GM12865 (cell line): ENCODE data around the gene USHBP1.

Experiments used
- DNase-seq: peaks from one replicate; pipeline ENCODE4 v3.0.0; 2010; ENCODE audit warnings: low read depth
- H3K4me3 ChIP-seq: 2 replicates; pipeline ENCODE4 v1.5.1; 2011; ENCODE audit warnings: mild to moderate bottlenecking, low read depth, low read length, control low read depth
- CTCF ChIP-seq: IDR thresholded peaks from 2 replicates; pipeline ENCODE4 v1.5.1; 2011; ENCODE audit warnings: low read length, control low read depth, low read depth, inconsistent platforms; ENCODE audit not compliant: insufficient read depth; ENCODE audit errors: missing control alignments

USHBP1 gene

GRCh38 chr19:17294051-17294891, 29.7 kb upstream of the USHBP1 start:
- H3K4me3 ChIP-seq: no peak overlapping the region
- DNase-seq: peak; percentile 69
- TF ChIP-seq CTCF: no peak

- no peak overlapping the region for H3K4me3 ChIP-seq
- no peak for DNase-seq
- TF ChIP-seq CTCF: no peak
Measured at GRCh38 chr19:17293605-17294004, 29.1 kb upstream of the USHBP1 start.

- peak; percentile 90 for DNase-seq
- TF ChIP-seq CTCF: peak; percentile 84
- peak overlapping the region; percentile 51 for H3K4me3 ChIP-seq
Measured at GRCh38 chr19:17292301-17293074, 27.9 kb upstream of the USHBP1 start.

- H3K4me3 ChIP-seq: no peak overlapping the region
- TF ChIP-seq CTCF: no peak
- DNase-seq: peak; percentile 91
Measured at GRCh38 chr19:17289489-17289888, 24.9 kb upstream of the USHBP1 start.

- TF ChIP-seq CTCF: no peak
- DNase-seq: no peak
- no peak overlapping the region for H3K4me3 ChIP-seq
Measured at GRCh38 chr19:17286752-17287151, 22.2 kb upstream of the USHBP1 start.

- H3K4me3 ChIP-seq: no peak overlapping the region
- TF ChIP-seq CTCF: no peak
- no peak for DNase-seq
Measured at GRCh38 chr19:17286263-17286662, 21.7 kb upstream of the USHBP1 start.
